GM21515 (cell line): ENCODE results near the gene HMGN3.

Experiments used
- ATAC-seq: cut with Tn5 transposase; IDR thresholded peaks from one replicate; pipeline ENCODE4 v1.9.1; 2021; ENCODE audit not compliant: unreplicated experiment

Gene HMGN3

DNA sequence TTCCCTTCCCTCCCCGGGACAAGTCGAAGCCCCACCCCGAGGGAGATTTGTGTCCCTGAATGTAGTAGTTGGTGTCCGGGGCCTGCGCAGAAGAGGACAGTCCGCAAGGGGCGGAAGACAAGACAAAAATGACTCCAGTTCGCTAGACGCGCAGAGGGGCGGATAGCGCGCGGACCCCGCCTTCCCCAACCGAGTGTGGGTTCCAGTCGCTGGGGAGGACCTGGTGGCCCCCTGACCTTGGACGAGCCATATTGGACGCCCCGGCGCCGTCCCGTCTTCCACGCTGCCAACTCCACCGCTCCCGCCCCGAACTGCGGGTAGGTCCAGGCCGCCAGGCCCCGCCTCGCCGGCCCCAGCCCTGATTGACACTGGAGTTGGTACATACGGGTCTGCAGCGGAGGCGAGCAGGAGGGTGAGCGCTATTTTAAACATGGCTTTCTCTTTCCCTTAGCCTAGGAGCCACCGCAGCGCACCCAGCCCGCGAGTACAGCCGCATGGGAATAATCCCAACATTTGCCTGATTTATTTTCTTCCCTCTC lies 802 bp downstream of the HMGN3 start:
- ATAC-seq = peak; percentile 75

DNA sequence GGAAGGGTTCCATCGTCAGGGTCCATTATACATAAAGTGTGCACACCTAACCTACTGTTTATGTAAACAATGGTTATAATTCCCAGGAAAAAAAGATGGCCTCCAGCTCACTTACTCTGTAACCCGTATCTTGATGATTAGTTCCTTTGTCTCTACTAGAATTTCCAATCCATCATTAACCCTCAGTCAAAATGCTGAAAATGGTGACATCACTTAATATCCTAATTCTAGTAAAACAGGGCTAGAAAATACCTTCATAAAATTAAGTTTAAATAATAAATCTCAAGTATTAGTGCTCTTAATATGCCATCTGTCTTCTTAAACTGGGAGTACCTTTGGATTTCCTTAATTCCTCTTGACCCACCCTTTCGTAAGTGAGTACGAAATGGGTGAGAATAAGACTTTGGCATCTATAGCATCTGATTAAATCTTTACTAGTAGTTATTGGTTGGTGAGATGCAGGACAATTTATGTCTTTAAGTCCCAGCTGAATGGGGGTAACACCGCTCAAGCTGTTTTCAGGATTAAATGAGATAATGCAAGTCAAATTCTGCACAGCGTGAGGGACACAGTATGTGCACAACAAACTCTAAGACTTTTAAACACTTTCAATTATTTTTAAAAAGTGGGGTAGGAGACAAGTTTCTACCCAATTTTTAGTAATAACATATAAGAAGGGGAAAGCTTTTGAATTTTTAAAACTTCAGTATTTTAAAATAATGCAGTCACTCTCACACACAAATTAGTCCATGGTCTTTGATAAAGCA lies 1.6 kb downstream of the HMGN3 start:
- no peak for ATAC-seq

DNA sequence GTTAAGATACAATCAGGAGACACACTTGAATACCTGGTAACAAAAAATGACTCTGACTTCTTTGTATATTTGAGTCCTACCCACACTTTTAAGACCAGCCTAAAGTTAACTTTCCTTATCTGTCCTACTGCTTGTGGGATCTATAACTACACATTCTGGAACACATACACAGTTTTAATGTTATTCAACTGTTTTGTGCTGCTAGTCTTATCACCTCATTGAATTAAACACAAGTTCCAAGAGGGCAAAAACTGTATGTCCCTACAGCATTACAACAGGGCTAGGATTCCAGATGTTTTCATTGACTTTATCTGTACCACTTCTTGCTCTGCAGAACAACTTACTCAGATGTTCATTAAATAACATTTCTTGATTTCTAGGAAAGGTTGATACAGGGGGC lies 2.8 kb downstream of the HMGN3 start:
- no peak for ATAC-seq

DNA sequence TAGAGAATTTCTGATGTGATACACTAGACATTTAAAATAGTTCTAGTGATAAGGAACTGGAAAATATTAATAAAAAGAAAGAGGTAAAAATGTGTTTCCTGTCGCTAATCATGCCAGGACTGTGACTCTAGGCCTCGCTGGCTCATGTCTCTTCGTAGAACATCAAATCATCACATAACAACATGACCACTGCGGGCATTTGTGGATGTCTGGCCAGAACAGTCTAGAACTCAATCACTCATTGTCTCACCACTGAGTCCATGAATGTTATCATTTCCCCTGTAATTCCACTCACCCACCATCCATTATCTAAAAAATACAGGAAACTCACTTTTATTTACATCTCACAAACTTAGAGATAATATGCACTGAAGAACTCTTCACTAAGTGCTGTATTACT lies 3.4 kb downstream of the HMGN3 start:
- ATAC-seq = no peak

DNA sequence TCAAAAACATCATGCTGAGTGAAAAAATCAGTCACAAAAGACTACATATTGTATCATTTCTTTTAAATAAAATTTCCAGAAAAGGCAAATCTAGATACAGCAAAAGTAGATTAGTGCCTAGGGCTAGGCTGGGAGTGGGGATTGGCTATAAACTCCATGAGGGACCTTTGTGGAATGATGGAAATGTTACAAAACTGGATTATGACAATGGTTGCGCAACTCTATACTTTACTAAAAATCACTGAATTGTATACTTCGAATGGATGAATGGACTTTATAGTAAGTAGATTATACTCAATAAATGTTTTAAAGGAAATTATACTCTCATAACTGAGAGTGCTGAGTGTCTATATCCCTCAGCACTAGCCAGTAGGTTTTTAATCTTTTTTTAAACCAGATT lies 4.3 kb downstream of the HMGN3 start:
- ATAC-seq = no peak

DNA sequence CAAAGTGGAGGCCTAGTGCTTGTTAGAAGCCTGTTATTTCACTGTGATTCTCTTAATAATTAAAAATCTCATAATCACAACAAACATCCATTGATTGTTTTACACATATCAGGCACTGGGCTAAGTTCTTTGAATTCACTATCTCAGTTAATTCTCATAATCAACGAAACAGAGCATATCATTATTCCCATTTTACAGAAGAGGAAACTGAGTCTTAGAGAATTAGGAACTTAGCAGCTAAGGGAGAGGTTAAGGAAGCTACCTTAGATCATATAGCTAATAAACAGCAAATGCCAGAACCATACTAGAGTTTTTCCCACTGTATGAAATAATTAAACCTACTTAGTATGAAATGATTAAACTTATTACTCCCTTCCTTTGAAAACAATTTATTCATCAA lies 7.0 kb downstream of the HMGN3 start:
- no peak for ATAC-seq

DNA sequence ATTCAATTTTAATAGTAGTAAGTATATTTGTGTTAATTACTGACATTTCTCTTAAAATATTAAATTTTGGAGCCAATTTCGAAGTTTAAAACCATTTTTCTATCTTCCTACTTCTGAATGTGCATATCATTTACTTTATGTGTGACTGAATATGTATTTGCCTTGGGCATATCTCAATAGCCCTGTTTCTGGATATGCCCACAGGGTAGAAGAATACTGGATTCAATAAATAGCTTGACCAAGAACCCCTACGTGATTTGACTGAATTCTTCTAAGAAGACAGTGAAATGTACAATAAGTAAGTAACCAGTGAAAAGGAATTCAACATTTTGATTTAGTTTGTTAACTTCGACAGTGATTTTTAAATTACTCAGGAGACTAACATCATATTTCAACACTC lies 7.8 kb downstream of the HMGN3 start:
- ATAC-seq = no peak

DNA sequence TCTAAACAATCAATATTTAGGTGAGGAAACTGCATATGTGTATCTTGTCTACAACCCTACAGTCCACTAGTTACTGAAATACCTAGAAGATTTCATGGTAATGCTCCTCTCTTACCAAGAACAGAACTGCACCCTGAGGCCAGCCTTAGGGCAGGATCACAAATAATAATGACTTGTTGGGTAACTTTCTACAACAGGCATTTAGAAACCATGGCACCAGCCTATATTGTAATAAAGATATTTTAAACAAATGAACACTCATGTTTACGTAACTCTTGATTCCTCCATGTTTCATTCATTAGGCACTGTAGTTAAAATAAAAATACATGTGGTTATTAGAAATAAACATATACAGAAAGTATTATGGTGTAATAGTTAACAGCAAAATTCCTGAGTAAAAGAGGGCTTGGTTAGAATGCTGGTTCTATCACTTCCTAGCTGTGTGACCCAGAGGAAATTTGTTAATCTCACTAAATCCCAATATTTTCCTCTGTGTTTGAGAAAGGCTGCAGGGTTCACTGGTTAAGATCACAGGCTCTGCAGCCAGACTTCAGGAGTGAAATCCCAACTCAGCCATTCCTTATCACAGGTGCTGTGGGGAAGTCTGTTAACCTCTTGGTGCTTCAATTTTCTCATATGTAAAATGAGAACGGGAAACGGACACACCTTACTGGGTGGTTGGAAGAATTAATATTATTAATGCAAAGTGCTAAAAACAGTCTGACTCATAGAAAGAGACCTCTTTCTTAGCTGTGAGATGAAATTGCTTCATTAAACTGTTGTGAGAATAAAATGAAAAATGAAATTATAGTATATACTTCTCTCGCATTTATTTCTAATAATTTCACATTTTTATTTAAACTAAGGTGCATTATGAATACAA lies 8.5 kb downstream of the HMGN3 start:
- no peak for ATAC-seq

DNA sequence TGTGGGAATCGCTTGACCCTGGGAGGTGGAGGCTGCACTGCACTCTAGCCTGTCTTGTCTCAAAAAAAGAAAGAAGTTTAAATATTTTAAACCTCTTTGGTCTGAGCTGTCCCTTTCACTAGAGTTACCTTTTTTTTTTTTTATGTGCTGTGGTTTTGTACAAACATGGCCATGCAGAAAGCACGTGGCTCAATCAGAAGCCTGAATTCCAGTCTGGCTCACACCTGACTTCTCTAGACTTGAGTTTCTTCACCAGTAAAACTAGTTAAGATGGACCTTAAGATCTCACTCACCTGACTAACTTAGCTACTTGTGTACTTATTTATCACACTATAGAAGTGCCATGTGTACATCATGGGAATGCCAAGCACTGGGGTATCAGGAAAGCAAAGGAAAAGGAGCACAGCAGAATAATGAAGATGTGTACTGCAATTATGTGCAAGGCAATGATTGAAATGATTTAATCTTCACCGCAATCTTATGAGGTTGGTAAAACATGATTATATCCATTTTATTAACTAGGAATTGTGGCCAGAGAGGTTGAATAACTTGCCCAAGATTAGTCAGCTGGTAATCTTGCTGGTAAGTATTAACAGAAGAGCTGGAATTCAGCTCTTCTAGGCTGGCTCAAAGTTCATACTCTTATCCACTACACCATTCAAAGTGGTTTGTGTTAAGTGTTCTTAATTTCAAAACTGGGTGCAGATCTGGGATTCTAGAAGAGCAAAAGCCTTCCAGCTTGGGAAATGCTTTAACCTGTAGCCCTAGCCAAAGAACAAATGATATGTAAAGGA lies 10.7 kb downstream of the HMGN3 start:
- no peak for ATAC-seq

DNA sequence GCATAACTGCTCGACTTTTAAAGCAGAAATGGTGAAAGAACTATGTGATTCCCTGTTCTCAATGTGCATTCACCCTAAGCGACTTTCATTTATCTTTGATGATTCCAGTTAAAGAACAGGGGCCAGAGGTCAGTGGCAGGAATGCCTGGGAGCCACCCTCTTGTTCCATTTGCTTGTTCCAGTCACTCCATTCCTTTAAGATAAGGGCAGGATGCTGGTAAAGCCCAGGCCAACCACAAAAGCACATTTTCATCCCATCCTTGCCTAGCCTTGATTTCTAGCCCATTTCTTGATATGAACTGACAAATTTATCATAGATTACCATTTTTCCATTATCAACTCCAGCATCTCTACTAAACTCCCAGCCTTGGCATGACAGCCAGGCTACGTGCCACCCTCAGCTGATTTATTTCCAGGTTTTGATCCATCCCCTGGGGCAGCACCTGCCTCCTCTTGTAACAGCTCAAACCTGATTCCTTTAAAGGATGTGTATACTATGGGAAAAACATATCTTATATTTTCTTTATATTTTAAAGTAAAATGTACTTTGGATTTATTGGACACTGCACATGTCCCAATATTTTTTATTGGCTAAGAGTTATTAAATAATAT lies 19.2 kb downstream of the HMGN3 start:
- no peak for ATAC-seq

DNA sequence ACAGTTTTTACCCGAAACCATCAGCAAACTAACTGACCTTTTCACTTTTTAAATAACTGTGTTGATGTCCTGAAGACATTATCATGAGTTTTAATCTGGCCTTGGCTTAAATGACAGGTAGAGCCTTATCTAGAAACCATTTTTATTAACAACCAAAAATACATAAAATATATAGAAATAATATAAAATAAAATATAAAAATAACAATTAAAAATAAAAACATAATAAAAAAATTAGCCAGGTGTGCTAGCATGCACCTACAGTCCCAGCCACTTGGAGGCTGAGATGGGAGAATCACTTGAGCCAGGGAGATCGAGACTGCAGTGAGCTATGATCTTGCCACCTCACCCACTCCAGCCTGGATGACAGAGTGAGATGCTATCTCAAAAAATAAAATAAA lies 21.6 kb downstream of the HMGN3 start:
- no peak for ATAC-seq

DNA sequence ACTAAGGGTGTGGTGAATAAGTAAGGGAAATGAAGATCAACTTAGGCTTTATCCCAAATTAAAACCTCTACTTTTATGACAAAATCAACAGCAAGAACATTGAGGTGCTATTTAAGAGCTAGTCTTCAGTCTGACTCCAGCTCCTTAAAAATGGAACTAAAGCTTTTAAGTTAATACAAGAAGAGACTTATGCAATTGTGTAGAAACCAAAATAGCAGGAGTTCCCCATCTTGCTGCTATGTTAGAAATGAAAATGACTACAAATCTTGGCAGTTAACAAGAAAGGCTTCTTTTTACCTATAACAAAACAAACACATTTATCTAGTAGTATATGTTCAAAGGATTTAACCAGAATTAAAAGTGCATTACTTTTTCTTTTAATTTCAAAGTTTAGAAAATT lies 25.7 kb downstream of the HMGN3 start:
- ATAC-seq = no peak

DNA sequence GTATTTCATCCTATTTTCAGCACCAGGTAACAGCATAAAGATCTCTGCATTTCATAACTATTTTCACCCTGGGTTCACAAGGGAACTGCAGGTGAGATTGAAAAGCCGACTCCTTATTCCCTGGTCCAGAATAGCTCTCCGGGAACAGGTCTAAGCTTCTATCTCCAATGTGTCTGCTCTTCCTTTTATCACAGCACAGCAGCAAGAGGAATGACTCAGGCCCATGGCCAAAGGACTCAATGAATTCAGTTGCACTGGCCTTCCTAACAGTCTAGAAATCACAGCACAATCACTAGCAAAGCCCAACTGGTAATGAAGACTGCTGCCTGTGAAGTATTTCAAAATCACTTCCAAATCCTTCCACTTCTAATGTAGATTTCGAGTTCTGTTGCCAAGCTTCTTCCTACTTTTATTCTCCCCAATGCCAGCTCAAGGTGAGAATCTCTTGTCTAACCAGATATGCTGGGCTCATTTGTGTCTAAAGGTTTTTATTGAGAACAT lies 30.7 kb downstream of the HMGN3 start:
- no peak for ATAC-seq

DNA sequence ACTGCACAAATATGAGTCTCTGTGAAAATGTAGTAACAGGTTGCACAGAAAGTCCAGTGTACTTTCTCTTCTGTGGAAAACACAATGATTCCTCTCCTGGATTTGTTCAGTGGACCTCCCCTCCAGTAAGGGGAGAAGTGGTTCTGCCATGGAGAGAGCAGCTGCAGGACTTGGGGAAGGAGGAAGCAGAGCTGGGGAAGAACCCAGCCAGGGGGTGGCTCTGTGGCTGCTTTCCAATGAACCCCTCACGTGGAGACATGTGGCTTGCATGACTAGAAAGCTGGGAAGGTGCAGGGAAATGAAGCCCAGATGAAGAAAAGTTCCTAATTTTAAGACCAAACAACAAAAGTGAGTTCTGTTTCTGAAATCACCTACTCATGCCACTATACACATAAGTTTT lies 31.9 kb downstream of the HMGN3 start:
- ATAC-seq = no peak

DNA sequence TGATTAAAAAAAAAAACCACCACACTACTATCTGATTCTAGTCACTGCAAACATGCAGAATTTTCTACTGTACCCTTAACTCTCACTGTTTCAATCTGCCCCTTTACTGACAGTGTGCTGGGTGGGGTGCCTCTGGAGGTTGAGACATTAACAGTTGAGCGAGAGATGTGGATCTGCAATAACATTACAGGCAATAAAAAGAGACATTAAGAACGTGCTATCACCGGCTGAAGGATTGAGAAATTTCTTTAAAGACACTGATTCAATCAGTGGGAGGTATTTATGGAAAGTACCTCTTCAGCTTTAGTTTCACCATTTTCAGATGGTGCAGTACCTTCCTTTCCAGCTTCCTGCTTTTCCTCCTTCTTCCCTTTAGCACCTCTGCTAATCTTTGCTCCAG lies 32.5 kb downstream of the HMGN3 start:
- ATAC-seq = no peak

DNA sequence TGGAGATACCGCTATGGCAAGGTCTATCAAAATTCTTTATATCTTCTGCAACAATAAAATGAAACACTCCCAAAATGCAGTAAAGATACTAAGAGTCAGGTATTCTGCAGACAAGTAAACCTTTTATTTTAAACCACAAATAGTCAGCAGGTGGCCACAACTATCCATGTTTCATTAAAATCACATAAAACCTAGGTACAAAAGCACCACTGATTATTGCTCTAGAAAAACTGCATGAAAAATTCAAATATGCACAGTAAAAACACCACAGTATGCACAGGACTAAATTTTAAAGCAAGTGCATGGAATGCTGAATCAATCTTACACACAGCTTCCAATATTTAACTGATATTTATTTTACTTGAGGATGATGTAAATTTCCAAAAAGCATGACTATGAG lies 33.3 kb downstream of the HMGN3 start:
- ATAC-seq = no peak

DNA sequence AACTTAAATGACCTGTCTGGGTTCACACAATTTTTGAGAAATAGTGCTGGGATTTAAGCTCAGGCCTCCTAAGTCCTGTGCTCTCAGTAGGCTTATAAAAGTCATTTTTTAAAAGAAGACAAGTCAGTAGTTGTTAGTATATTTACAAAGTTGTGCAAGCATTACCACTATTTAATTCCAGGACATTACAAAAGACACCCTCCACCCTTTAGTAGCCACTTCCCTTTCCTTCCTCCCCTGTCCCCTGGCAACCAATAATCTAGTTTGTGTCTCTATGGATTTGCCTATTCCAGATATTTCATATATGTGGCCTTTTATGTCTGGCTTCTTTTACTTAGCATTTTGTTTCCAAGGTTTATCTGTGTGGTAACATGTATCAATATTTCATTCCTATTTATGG lies 37.6 kb downstream of the HMGN3 start:
- ATAC-seq = no peak

DNA sequence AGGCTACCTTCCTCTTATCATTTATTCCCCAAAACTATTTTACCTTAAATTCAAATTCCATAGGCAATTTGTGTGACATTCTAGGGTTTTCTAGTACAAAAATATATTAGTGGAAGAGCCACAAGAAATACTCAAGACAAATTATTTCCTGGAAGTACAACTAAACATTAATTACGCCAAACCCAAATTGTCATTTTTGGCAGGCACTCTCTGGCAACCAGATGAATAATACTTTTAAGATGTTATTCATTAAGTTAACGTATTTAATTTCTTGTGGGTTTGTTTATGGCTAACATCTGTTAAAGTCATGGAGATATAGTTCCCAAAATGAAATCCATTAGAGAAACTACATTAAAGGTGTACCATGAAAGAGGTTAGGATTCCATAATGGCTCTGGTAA lies 40.5 kb downstream of the HMGN3 start:
- no peak for ATAC-seq

DNA sequence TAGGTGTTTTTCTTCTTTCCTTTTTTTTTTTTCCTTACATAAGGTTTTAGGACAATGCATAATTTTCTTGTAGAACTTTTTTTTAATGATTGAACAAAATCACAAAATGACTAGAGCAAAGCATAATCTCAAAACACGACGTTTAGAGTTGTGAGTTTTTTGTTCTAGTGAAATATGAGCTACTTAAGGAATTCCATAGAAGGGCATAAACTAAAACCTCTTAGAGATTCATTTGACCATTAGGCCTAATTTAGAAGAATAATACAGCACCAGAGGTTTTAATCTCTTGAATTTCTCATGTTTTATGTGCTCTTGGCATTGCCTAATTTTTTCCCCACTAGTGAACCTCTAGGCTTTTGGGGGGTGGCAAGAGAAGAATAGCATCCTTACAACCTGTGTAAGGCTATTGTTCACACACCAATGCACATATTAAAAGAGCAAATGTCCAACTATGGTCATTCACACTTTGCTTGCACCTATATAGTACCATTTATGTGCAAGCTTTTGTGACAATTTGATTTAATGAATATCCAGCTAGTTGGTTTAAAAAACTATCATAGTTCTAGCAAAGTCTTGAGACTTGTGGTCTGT lies 44.6 kb downstream of the HMGN3 start:
- no peak for ATAC-seq

DNA sequence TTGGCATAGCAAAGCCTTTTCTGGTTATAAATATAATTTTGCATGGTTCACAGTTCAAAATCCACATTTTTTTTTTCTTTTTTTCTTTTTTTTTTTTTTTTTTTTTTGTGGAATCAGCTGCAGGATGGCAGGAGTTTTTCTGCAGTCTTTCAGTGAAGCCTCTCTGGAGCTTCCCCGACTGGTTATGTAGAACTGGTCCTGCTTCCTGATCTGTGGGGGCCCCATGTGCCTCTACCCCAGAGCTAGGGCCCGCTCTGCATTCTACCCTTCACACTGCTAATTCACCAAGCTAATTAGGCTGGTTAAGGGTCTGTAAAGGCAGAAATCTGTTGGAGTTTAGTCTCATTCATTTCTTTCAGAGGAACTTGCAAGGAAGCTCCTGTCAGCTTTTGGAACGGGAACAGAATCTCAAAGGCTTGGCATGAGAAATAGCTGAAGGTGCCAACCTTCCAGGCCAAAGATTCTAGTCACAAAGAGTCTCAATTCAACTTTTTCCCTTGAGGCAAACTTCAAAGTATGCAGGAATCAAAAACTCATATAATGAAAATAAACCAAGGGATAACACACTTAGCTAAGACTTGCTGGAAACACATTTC lies 45.5 kb downstream of the HMGN3 start:
- ATAC-seq = no peak
